ENCODE data around the gene C10orf105. TPM values are rescaled to one million over a fixed set of nuclear protein-coding genes. Genes with fewer than 3 reads are reported as not detected.

Gene C10orf105
- total RNA-seq, 2 experiments from 2014 or later, result 0.25 to 0.36 TPM

DNA sequence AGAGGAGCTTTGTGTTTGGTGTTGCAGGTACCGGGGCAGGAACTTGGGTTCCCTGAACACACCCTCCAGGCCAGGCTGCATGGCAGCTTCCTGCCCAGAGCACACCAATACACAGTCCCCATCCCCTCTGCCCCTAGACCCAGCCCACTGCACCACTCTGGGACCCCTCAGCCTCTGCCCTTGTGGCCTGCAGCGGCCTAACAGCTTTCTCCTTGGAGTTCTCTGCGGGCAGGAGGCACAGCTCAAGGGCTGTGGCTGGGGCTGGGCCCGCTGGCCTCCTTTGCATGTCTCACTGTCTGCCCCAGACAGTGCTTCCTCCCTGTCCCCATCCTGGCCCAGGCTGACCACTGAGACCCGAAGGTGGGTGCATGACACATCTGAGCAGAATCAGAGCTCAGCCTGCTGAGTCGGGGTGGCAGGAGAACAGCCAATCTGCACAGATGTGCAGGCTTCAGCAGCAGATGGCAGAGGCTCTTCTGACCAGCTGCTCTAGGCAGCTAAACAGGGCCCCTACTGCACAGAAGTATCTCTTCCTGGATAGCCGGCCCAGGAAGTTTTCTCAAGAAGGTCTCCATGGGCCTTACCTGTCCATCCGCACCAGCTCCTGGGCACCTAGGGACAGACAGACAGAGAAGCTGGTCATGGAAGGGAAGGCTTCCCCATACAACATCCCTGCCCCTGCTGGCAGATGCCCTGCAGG lies 33.0 kb upstream of the C10orf105 start:
- H3K27ac Mint-ChIP-seq, result peak overlapping the region; percentile 93
- no peak for ATAC-seq (ENCODE audit: poor library complexity)

DNA sequence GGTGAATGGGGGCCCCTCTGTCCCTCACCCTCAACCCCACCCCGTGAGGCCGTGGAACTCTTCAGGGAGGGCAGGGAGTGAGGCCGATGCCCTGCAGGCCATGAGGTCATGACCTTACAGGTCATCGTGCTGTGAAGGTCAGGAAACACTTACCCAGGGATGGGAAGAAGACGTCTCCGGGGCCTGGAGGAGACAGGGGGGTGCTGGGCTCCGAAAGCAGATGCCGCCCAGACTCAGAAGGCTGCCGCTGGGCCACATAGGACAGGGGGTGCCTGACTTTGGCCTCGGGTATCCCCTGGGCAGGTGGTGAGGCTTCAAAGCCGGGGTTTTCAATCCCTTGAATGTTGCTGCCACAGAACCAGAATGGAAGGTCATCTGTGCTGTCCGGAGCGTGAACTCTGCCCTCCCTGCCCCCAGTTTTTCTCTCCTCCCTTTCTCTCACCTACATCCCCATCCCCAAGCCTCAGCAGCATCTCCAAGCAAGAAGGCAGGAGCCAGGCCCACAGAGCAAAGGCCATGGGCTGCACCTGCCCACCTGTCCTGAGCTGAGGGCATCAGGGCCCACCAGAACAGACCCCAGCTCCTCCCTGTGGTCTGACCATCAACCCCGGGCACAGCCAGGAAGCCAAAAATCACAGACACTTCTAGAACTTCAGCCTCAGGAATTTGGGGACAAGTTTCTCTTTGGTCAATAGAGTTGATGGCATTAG lies 32.1 kb upstream of the C10orf105 start:
- peaks cover 100% of the 10 kb centered on the region for H3K4me1 ChIP-seq (ENCODE audit: insufficient read depth, low read length)
- peaks cover 58% of the 10 kb centered on the region for H3K36me3 ChIP-seq (ENCODE audit: insufficient read depth, low read length)
- Mint-ChIP-seq H3K27me3 (no peaks in the 10 kb centered on the region), H3K36me3 (ENCODE audit: low read depth) (peaks cover 69% of the 10 kb centered on the region), H3K27ac (peak overlapping the region; percentile 93), H3K4me3 (peak overlapping the region; percentile 68), H3K4me1 (ENCODE audit: low read depth) (peaks cover 97% of the 10 kb centered on the region), H3K9me3 (no peaks in the 10 kb centered on the region)
- ChIA-PET CTCF (interaction anchor here (0.9 to 1.5 kb wide), 5 partner anchors 11 to 22 kb away, joined by 3 to 6 read pairs (median 3); no protein-coding TSS in a partner anchor), POLR2A (interaction anchor here (0.8 to 19.3 kb wide), 10 partner anchors 9 to 46 kb away, joined by 3 to 416 read pairs (median 7); partner anchors contain the start of gene VSIR)
- no peaks in the 10 kb centered on the region for H3K27me3 ChIP-seq (ENCODE audit: control insufficient read depth in 1 of 2, insufficient read depth in 2 of 2, low read length in 2 of 2)
- no peak for ATAC-seq (ENCODE audit: poor library complexity)
- TF ChIP-seq, protein P1, sequence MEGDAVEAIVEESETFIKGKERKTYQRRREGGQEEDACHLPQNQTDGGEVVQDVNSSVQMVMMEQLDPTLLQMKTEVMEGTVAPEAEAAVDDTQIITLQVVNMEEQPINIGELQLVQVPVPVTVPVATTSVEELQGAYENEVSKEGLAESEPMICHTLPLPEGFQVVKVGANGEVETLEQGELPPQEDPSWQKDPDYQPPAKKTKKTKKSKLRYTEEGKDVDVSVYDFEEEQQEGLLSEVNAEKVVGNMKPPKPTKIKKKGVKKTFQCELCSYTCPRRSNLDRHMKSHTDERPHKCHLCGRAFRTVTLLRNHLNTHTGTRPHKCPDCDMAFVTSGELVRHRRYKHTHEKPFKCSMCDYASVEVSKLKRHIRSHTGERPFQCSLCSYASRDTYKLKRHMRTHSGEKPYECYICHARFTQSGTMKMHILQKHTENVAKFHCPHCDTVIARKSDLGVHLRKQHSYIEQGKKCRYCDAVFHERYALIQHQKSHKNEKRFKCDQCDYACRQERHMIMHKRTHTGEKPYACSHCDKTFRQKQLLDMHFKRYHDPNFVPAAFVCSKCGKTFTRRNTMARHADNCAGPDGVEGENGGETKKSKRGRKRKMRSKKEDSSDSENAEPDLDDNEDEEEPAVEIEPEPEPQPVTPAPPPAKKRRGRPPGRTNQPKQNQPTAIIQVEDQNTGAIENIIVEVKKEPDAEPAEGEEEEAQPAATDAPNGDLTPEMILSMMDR (IDR thresholded peaks at IDR 0.05), result no peak
- H3K9me3 ChIP-seq (ENCODE audit: control insufficient read depth in 1 of 2, insufficient read depth in 1 of 2, low read length in 2 of 2), result no peaks in the 10 kb centered on the region
- DNase-seq, result no peak
- H3K27ac ChIP-seq (ENCODE audit: low read depth in 1 of 2, low read length in 2 of 2), result peak overlapping the region; percentile 69 to 86
- intact Hi-C loops (cut with DNase I, micrococcal nuclease), result no loop called here
- H3K4me3 ChIP-seq (ENCODE audit: low read length), result no peak overlapping the region

More for the DNA sequence above, 33.0 kb upstream of the C10orf105 start:
- ChIA-PET POLR2A (interaction anchor here (0.8 to 19.3 kb wide), 10 partner anchors 9 to 47 kb away, joined by 3 to 416 read pairs (median 7); partner anchors contain the start of gene VSIR), CTCF (interaction anchor here (0.9 to 1.5 kb wide), 5 partner anchors 11 to 21 kb away, joined by 3 to 6 read pairs (median 3); no protein-coding TSS in a partner anchor)
- Histone ChIP-seq H3K36me3 (ENCODE audit: insufficient read depth, low read length) (peaks cover 62% of the 10 kb centered on the region), H3K27ac (ENCODE audit: low read depth in 1 of 2, low read length in 2 of 2) (peak overlapping the region; percentile 69 to 86), H3K27me3 (ENCODE audit: control insufficient read depth in 1 of 2, insufficient read depth in 2 of 2, low read length in 2 of 2) (no peaks in the 10 kb centered on the region), H3K4me1 (ENCODE audit: insufficient read depth, low read length) (peaks cover 100% of the 10 kb centered on the region), H3K9me3 (ENCODE audit: control insufficient read depth in 1 of 2, insufficient read depth in 1 of 2, low read length in 2 of 2) (no peaks in the 10 kb centered on the region), H3K4me3 (ENCODE audit: low read length) (no peak overlapping the region)
- Mint-ChIP-seq H3K27me3 (no peaks in the 10 kb centered on the region), H3K9me3 (no peaks in the 10 kb centered on the region), H3K4me1 (ENCODE audit: low read depth) (peaks cover 97% of the 10 kb centered on the region), H3K36me3 (ENCODE audit: low read depth) (peaks cover 77% of the 10 kb centered on the region), H3K4me3 (peak overlapping the region; percentile 68)
- intact Hi-C loops (cut with DNase I, micrococcal nuclease), result no loop called here
- peak in 2 of 14 experiments; percentile 42 to 57 for DNase-seq
- TF ChIP-seq, protein P1 (IDR thresholded peaks at IDR 0.05), result no peak

DNA sequence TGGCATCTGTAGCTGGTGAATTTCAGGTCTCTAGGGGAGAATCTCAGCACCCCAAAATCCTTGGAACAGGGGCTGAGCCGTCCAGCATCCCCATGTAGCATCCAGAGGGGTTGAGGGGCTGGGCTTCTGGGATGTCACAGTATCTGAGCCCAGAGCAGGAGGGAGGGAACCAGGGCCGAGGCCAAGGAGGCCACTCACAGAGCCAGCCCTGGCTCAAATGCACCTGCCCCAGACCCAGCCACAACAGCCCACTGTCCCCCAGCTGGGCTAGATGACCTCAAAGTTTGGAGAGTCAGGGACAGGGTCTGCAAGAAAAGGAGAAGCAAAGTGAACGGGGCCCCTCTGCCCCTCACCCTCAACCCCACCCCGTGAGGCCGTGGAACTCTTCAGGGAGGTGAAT lies 31.4 kb upstream of the C10orf105 start:
- no peak for ATAC-seq (ENCODE audit: poor library complexity)
- ChIA-PET CTCF (no interaction called here), POLR2A (interaction anchor here (3.1 to 19.3 kb wide), 3 partner anchors 10 to 19 kb away, joined by 17 to 416 read pairs (median 252); partner anchors contain the start of gene VSIR)
- Histone ChIP-seq H3K27ac (ENCODE audit: low read depth in 1 of 2, low read length in 2 of 2) (peak overlapping the region; percentile 74 to 75), H3K27me3 (ENCODE audit: control insufficient read depth in 1 of 2, insufficient read depth in 2 of 2, low read length in 2 of 2) (no peaks in the 10 kb centered on the region), H3K4me3 (ENCODE audit: low read length) (no peak overlapping the region), H3K4me1 (ENCODE audit: insufficient read depth, low read length) (peaks cover 100% of the 10 kb centered on the region), H3K9me3 (ENCODE audit: control insufficient read depth in 1 of 2, insufficient read depth in 1 of 2, low read length in 2 of 2) (no peaks in the 10 kb centered on the region), H3K36me3 (ENCODE audit: insufficient read depth, low read length) (peaks cover 58% of the 10 kb centered on the region)
- H3K4me1 Mint-ChIP-seq (ENCODE audit: low read depth), result peaks cover 97% of the 10 kb centered on the region
- peaks cover 64% of the 10 kb centered on the region for H3K36me3 Mint-ChIP-seq (ENCODE audit: low read depth)
- no peaks in the 10 kb centered on the region for H3K27me3 Mint-ChIP-seq
- no peak for DNase-seq
- TF ChIP-seq, protein P1 (IDR thresholded peaks at IDR 0.05), result no peak
- no peaks in the 10 kb centered on the region for H3K9me3 Mint-ChIP-seq
- intact Hi-C loops (cut with DNase I, micrococcal nuclease), result no loop called here
- peak overlapping the region; percentile 96 for H3K27ac Mint-ChIP-seq
- H3K4me3 Mint-ChIP-seq, result peak overlapping the region; percentile 17
